ENCODE results near the gene CSNK1E.
A peak's percentile ranks its signal among the peaks of the same experiment; 100 is the strongest.

Gene CSNK1E

GRCh38 chr22:38308791-38309498, 8.3 kb downstream of the CSNK1E start:
- Histone ChIP-seq H3K4me1 (ENCODE audit: control insufficient read depth in 1 of 2, insufficient read depth in 2 of 2, low read length in 2 of 2) (peaks cover 11 to 23% of the 10 kb centered on the region in 2 experiments), H3K4me2 (ENCODE audit: low read length) (no peak overlapping the region), H3K79me2 (ENCODE audit: control insufficient read depth, insufficient read depth, low read length, poor library complexity) (peaks cover 43% of the 10 kb centered on the region), H3K14ac (ENCODE audit: low read length) (no peak overlapping the region), H3K9me3 (ENCODE audit: insufficient read depth, low read depth, low read length) (no peaks in the 10 kb centered on the region), H3K79me1 (ENCODE audit: low read length) (no peaks in the 10 kb centered on the region), H3K27ac (ENCODE audit: low read depth, low read length) (no peak overlapping the region), H3K4ac (ENCODE audit: low read depth, low read length) (peak overlapping the region; percentile 66), H3K36me3 (ENCODE audit: control insufficient read depth in 1 of 2, insufficient read depth in 2 of 2, low read length in 2 of 2) (peaks cover 64 to 69% of the 10 kb centered on the region in 2 experiments), H4K8ac (ENCODE audit: low read depth, low read length) (no peak overlapping the region), H2BK5ac (ENCODE audit: low read depth, low read length, poor library complexity) (no peak overlapping the region), H3K18ac (ENCODE audit: low read length) (no peak overlapping the region), H3K27me3 (ENCODE audit: insufficient read depth, low read length) (no peaks in the 10 kb centered on the region), H3K9ac (ENCODE audit: low read length) (no peak overlapping the region), H2AK5ac (ENCODE audit: low read length) (no peak overlapping the region), H2BK12ac (ENCODE audit: low read length) (no peak overlapping the region), H2BK120ac (ENCODE audit: insufficient read depth, low read length, poor library complexity) (no peak overlapping the region), H2AFZ (ENCODE audit: insufficient read depth, low read length, poor library complexity) (no peak overlapping the region), H3K4me3 (ENCODE audit: low read depth, low read length) (no peak overlapping the region), H3K23ac (ENCODE audit: low read length) (no peak overlapping the region), H4K91ac (ENCODE audit: low read depth, low read length) (no peak overlapping the region), H4K12ac (ENCODE audit: low read depth, low read length) (no peak overlapping the region)
- WGBS (ENCODE audit: extremely low coverage, insufficient coverage, insufficient read length): no CpG with 5 or more reads among the region's 10 CpGs
- DNase-seq: no peak

- H2BK5ac ChIP-seq (ENCODE audit: low read depth, low read length, poor library complexity): no peak overlapping the region
Observed at GRCh38 chr22:38305471-38306448, 11.5 kb downstream of the CSNK1E start.

GRCh38 chr22:38304526-38304925, 12.7 kb downstream of the CSNK1E start:
- peak in 1 of 2 donors; percentile 60 for DNase-seq
- Histone ChIP-seq H3K4me1 (ENCODE audit: control insufficient read depth in 1 of 2, insufficient read depth in 2 of 2, low read length in 2 of 2) (peaks cover 17 to 22% of the 10 kb centered on the region in 2 experiments), H3K9me3 (ENCODE audit: insufficient read depth, low read depth, low read length) (no peaks in the 10 kb centered on the region), H3K4me2 (ENCODE audit: low read length) (no peak overlapping the region), H3K9ac (ENCODE audit: low read length) (no peak overlapping the region), H4K8ac (ENCODE audit: low read depth, low read length) (no peak overlapping the region), H3K27ac (ENCODE audit: low read depth, low read length) (no peak overlapping the region), H2AK5ac (ENCODE audit: low read length) (no peak overlapping the region), H3K4ac (ENCODE audit: low read depth, low read length) (peak overlapping the region; percentile 66), H2BK120ac (ENCODE audit: insufficient read depth, low read length, poor library complexity) (no peak overlapping the region), H3K27me3 (ENCODE audit: insufficient read depth, low read length) (no peaks in the 10 kb centered on the region), H3K23ac (ENCODE audit: low read length) (no peak overlapping the region), H4K91ac (ENCODE audit: low read depth, low read length) (no peak overlapping the region), H3K36me3 (ENCODE audit: control insufficient read depth in 1 of 2, insufficient read depth in 2 of 2, low read length in 2 of 2) (peaks cover 66 to 73% of the 10 kb centered on the region in 2 experiments), H3K14ac (ENCODE audit: low read length) (no peak overlapping the region), H3K4me3 (ENCODE audit: low read depth, low read length) (no peak overlapping the region), H2AFZ (ENCODE audit: insufficient read depth, low read length, poor library complexity) (no peak overlapping the region), H3K18ac (ENCODE audit: low read length) (no peak overlapping the region), H3K79me1 (ENCODE audit: low read length) (peaks cover 5% of the 10 kb centered on the region), H4K12ac (ENCODE audit: low read depth, low read length) (no peak overlapping the region), H2BK12ac (ENCODE audit: low read length) (no peak overlapping the region), H3K79me2 (ENCODE audit: control insufficient read depth, insufficient read depth, low read length, poor library complexity) (peaks cover 16% of the 10 kb centered on the region), H2BK5ac (ENCODE audit: low read depth, low read length, poor library complexity) (no peak overlapping the region)
- WGBS (ENCODE audit: extremely low coverage, insufficient coverage, insufficient read length): no CpG with 5 or more reads among the region's 13 CpGs

More at GRCh38 chr22:38305471-38306448, 11.5 kb downstream of the CSNK1E start:
- H3K14ac ChIP-seq (ENCODE audit: low read length): no peak overlapping the region
- H3K9ac ChIP-seq (ENCODE audit: low read length): no peak overlapping the region
- no peak overlapping the region for H3K27ac ChIP-seq (ENCODE audit: low read depth, low read length)
- H3K18ac ChIP-seq (ENCODE audit: low read length): no peak overlapping the region
- no peak overlapping the region for H2BK12ac ChIP-seq (ENCODE audit: low read length)
- peak overlapping the region; percentile 20 for H4K12ac ChIP-seq (ENCODE audit: low read depth, low read length)
- no CpG with 5 or more reads among the region's 16 CpGs for WGBS (ENCODE audit: extremely low coverage, insufficient coverage, insufficient read length)
- DNase-seq: no peak
- H3K4me3 ChIP-seq (ENCODE audit: low read depth, low read length): no peak overlapping the region
- H3K4ac ChIP-seq (ENCODE audit: low read depth, low read length): peak overlapping the region; percentile 86
- no peaks in the 10 kb centered on the region for H3K9me3 ChIP-seq (ENCODE audit: insufficient read depth, low read depth, low read length)
- peaks cover 4 to 13% of the 10 kb centered on the region in 2 experiments for H3K4me1 ChIP-seq (ENCODE audit: control insufficient read depth in 1 of 2, insufficient read depth in 2 of 2, low read length in 2 of 2)
- peaks cover 27% of the 10 kb centered on the region for H3K79me2 ChIP-seq (ENCODE audit: control insufficient read depth, insufficient read depth, low read length, poor library complexity)
- H2AFZ ChIP-seq (ENCODE audit: insufficient read depth, low read length, poor library complexity): peak overlapping the region; percentile 45
- H2AK5ac ChIP-seq (ENCODE audit: low read length): no peak overlapping the region
- no peaks in the 10 kb centered on the region for H3K27me3 ChIP-seq (ENCODE audit: insufficient read depth, low read length)
- no peak overlapping the region for H3K4me2 ChIP-seq (ENCODE audit: low read length)
- peaks cover 66 to 72% of the 10 kb centered on the region in 2 experiments for H3K36me3 ChIP-seq (ENCODE audit: control insufficient read depth in 1 of 2, insufficient read depth in 2 of 2, low read length in 2 of 2)
- no peak overlapping the region for H4K8ac ChIP-seq (ENCODE audit: low read depth, low read length)
- peaks cover 2% of the 10 kb centered on the region for H3K79me1 ChIP-seq (ENCODE audit: low read length)
- no peak overlapping the region for H3K23ac ChIP-seq (ENCODE audit: low read length)
- H4K91ac ChIP-seq (ENCODE audit: low read depth, low read length): no peak overlapping the region
- no peak overlapping the region for H2BK120ac ChIP-seq (ENCODE audit: insufficient read depth, low read length, poor library complexity)

GRCh38 chr22:38303974-38304373, 13.3 kb downstream of the CSNK1E start:
- Histone ChIP-seq H3K4me1 (ENCODE audit: control insufficient read depth in 1 of 2, insufficient read depth in 2 of 2, low read length in 2 of 2) (peaks cover 21 to 27% of the 10 kb centered on the region in 2 experiments), H3K9me3 (ENCODE audit: insufficient read depth, low read depth, low read length) (no peaks in the 10 kb centered on the region), H3K79me1 (ENCODE audit: low read length) (peaks cover 9% of the 10 kb centered on the region), H3K4me2 (ENCODE audit: low read length) (no peak overlapping the region), H4K91ac (ENCODE audit: low read depth, low read length) (no peak overlapping the region), H3K27me3 (ENCODE audit: insufficient read depth, low read length) (no peaks in the 10 kb centered on the region), H3K18ac (ENCODE audit: low read length) (no peak overlapping the region), H3K23ac (ENCODE audit: low read length) (no peak overlapping the region), H2AFZ (ENCODE audit: insufficient read depth, low read length, poor library complexity) (no peak overlapping the region), H3K9ac (ENCODE audit: low read length) (no peak overlapping the region), H3K79me2 (ENCODE audit: control insufficient read depth, insufficient read depth, low read length, poor library complexity) (peaks cover 17% of the 10 kb centered on the region), H2BK120ac (ENCODE audit: insufficient read depth, low read length, poor library complexity) (no peak overlapping the region), H3K4ac (ENCODE audit: low read depth, low read length) (peak overlapping the region; percentile 9), H3K4me3 (ENCODE audit: low read depth, low read length) (no peak overlapping the region), H3K36me3 (ENCODE audit: control insufficient read depth in 1 of 2, insufficient read depth in 2 of 2, low read length in 2 of 2) (peaks cover 67 to 73% of the 10 kb centered on the region in 2 experiments), H2BK12ac (ENCODE audit: low read length) (no peak overlapping the region), H2AK5ac (ENCODE audit: low read length) (no peak overlapping the region), H4K12ac (ENCODE audit: low read depth, low read length) (no peak overlapping the region), H4K8ac (ENCODE audit: low read depth, low read length) (no peak overlapping the region), H3K27ac (ENCODE audit: low read depth, low read length) (no peak overlapping the region), H3K14ac (ENCODE audit: low read length) (no peak overlapping the region), H2BK5ac (ENCODE audit: low read depth, low read length, poor library complexity) (no peak overlapping the region)
- WGBS (ENCODE audit: extremely low coverage, insufficient coverage, insufficient read length): no CpG with 5 or more reads among the region's 5 CpGs
- DNase-seq: no peak
